HG03378 (cell line): ENCODE data around the gene ITGB6.
"Not testable (repeated sequence)": the region's sequence is repeated elsewhere in the genome, so short reads cannot be mapped to it uniquely, and the experiment has no call there.

Experiments used
- ATAC-seq: cut with Tn5 transposase; IDR thresholded peaks from one replicate; pipeline ENCODE4 v1.9.1; 2021; ENCODE audit warnings: mild to moderate bottlenecking, moderate library complexity; ENCODE audit not compliant: unreplicated experiment

ITGB6 gene

DNA sequence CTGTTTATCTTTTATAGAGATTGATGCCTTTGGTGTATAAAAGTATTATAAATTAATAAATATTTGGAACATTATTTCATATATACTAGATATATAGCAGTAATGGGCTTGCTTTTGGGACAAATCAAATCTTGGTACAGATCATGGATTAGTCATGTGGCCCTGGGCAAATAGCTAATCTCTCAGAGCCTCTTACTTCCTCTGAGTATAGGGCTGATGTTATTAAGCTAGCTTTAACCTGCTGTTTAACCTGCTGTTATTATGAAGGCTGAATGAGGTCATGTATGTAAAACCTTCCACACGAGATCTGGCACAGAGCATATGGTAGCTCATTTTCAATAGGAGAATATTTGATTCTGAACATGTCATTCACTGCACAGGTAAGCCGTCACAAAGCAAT lies 5.7 kb downstream of the ITGB6 start:
- ATAC-seq = no peak

- ATAC-seq = not testable (repeated sequence)
Measured at GRCh38 chr2:160181146-160181836, 18.8 kb downstream of the ITGB6 start.

DNA sequence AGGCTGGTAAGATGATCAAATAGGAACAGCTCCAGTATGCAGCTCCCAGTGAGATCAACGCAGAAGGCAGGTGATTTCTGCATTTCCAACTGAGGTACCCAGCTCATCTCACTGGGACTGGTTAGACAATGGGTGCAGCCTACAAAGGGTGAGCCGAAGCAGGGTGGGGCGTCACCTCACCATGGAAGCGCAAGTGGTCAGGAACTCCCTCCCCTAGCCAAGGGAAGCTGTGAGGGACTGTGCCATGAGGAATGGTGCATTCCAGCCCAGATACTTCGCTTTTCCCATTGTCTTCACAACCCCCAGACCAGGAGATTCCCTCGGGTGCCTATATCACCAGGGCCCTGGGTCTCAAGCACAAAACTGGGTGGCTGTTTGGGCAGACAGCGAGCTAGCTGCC lies 19.4 kb downstream of the ITGB6 start:
- ATAC-seq = not testable (repeated sequence)

DNA sequence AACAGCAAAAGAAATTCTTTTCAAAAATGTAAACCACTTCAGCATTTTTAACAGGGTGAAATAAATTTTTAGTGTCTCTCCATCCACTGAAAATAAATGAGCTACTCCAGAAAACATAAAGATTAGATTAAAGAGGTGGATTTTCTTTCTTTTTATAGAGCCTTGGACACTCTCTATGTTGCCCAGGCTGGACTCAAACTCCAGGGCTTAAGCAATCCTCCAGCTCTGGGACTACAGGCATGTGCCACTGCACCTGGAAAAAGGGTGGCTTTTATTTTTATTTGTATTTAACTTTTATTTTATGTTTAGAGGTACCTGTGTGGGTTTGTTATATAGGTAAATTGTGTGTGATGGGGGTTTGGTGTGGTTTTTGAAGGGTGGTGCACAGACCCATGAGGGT lies 19.9 kb downstream of the ITGB6 start:
- no peak for ATAC-seq

DNA sequence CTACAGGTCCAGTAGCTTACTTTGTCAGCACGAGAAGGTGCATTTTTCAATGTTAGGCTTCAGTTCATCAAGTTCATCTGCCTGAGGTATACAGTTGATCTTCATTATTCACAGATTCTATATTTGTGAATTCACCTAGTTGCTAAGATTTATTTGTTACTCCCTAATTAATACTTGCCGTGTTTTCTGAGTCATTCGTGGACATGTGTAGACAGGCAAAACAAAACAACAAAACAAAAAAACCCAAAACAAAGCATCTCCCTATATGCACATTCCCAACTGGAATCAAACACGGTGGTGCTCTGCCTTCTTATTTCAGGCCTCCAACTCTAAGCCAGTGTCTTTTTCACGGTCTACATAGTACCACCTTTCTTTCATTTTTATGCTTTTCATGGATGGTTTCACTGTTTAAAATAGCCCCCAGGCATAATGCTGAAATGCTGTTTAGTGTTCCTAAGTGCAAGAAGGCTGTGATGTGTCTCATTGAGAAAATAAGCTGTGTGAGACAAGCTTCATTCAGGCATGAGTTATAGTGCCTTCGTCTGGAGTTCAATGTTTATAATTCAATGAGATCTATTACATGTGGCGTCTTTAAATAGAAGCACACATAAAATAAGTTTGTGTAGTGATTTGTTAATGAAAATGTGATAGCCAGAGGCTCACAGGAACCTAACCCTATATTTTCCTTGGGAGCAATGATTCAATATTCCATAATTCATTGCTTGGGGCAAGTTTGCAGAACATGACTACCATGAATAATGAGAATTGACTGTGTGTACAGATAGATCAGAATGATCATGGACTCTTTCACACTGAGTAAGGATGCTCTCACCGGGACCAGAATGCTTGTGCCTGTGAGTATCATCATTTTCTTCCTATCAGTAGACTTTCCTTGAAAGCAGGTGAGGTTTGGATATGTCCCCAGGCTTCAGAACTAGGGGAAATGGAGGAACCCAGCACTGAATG lies 24.6 kb downstream of the ITGB6 start:
- no peak for ATAC-seq

DNA sequence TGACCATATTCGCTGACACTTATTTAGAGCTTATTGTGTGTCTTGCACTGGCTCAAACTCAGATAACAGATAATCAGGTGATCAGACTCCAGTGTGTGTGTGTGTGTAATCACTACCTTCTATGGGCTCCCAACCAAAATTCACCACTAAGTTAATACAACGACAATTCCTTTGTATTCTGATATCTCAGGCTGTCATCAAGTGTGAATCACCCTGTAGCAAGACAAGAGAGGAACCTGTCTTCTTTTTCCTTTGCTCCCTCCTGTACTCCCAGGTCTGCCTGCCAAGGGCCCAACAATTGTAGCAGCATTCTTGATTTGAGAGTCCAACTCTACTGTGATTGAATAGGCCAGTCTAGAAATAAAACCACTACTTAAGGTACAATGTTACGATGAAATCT lies 25.8 kb downstream of the ITGB6 start:
- no peak for ATAC-seq

- ATAC-seq = no peak
Measured at GRCh38 chr2:160169988-160170387, 30.1 kb downstream of the ITGB6 start.

DNA sequence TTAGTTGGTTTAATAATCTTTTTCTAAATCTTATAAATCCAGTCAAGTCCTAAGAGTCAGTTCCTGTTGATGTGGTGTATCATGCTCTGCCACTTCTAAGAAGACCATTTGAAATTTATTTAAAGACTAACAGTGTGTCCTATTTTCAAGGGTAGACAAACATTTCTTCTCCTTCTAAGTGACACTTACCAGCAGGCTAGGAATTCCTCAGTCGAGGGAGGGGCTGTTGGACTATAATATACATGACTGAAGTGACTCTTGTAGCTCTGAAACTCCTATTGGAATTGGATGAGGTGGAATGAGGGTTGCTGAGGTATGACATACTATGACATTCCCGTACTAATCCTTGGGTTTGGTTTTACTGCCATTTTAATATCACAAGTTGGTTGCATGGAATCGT lies 30.6 kb downstream of the ITGB6 start:
- no peak for ATAC-seq

DNA sequence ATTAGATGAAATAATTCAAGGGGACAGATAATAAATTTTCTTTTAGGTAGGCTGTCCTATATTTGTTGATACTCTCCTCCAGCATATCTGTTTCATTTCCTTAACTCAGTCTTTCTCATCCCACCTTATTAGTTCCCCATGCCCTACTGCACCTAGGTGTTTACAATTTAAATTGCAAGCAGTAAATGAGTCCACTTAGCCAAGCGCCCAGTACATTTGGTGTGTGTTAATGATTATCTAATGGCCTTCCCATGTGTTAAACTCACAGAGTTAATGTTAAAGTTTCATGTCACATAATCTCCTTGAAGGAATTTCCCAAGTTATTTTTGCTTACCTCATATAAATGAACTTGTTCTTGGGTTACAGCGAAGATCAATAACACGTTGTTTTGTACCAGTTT lies 31.2 kb downstream of the ITGB6 start:
- no peak for ATAC-seq

- ATAC-seq = no peak
Measured at GRCh38 chr2:160167089-160167740, 32.9 kb downstream of the ITGB6 start.

DNA sequence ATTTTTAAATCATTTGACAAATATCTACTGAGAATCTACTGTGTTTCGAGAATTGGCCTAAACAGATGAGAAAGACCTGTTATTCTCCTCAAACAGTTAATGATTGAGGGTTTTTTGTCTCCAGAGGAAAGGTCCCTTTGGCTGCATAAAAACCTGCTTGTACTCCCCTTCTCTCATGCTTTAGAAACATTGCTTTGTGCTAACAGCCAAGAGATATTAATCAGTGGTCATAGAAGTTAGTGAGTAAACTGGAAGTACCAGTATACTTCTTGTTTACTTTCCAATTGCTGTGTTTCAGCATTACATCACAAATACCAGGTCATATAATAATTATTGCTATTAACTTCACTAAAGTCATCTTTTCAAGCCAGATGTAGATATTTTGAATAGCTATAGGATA lies 34.1 kb downstream of the ITGB6 start:
- ATAC-seq = no peak

GRCh38 chr2:160165081-160165480 lies 35.0 kb downstream of the ITGB6 start:
- ATAC-seq = no peak

GRCh38 chr2:160157861-160158829 lies 41.9 kb downstream of the ITGB6 start:
- ATAC-seq = no peak

GRCh38 chr2:160156665-160157064 lies 43.4 kb downstream of the ITGB6 start:
- ATAC-seq = no peak

DNA sequence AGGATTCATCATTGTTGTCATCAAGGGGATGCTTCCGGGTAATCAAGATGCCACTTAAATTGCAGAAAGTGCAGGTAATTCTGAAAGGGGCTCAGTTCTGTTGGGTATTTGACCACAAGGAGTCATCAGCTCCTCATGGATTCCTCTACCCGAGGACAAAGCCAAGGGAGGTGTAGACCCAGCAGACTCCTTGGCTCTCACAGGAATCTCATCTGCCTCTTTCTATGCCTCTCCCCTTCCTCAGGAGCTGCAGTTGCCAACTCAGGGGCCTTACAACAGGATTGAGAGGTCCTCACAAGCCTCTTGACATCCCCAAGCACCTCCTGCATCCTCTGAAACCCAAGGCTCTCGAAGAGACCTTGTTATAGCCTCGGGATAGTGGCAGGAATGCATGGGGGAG lies 44.0 kb downstream of the ITGB6 start:
- no peak for ATAC-seq

DNA sequence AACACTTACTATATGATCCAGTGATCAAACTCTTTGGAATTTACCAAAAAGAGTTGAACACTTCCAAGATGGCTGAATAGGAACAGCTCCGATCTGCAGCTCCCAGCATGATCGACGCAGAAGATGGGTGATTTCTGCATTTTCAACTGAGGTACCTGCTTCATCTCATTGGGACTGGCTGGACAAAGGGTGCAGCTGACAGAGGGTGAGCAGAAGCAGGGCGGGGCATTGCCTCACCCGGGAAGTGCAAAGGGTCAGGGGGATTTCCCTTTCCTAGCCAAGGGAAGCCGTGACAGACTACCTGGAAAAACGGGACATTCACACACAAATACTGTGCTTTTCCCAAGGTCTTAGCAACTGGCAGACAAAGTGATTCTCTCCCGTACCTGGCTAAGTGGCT lies 51.7 kb downstream of the ITGB6 start:
- not testable (repeated sequence) for ATAC-seq

DNA sequence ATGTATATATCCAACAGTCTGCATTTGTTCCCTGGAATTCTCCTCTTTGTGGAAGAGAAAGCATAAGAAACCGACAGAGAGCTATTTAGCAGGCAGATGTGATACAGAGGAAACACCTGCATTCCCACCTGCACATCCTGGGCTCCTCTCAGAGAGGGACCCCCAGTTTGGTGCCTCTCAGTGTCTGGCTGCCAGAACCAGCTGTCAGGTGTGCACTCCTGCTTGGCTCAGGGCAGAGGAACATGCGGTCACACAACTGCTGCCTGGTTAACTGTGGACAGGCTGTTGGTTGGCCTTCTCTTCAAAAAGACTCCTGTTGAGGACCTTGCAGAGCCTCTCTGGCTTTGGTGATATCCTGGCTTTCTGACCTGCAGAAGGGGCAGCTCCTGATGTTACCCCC lies 54.6 kb downstream of the ITGB6 start:
- no peak for ATAC-seq

DNA sequence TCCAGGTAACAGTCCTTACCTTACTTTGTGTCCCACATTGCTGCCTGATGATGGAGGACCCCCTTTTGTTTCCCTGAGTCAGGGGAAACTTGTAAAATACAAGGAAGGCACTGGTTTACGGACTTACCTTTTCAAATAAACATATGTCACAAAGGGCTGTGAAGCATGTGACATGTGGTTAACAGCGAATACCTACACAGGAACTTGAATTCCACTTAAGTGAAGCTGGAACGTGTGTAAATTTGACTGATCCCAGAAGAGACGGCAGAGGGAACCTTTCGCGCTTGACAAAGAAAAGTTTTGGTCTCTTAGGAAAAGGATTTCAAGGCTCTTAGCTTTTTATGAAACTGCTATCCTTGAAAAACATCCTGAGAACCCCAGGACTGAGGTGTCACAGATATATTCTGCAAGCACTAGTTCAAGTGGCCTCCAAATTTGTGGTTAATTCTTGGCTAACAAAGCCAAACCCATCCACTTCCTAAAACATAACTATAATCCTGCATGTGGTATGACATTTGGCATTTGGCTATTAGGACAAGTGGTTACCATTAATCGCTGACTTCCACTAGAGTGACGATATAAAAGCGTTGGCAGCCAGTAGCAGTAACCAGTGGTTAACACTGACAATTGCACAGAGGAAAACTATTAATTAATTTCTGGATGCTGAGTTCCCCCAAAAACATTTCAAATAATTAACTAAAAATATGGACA lies 55.6 kb downstream of the ITGB6 start:
- no peak for ATAC-seq

DNA sequence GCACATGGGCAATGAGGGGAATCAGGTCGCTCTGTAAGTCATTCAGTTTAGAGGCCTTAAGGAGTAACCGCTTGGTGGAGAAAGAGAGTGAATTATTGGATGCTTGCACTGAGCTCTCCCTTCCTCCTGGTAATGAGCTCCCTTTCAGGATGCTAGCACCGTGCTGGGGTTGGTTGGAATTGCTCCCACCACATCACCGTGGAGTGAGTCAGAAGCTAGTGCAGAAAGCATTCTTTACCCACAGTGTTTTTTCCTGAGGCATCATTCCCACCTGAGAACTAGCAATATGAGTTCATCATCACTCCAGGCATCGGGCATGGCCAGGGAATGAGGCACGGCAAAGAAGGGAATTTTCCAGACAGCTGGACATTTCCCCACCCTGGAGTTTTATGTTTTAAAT lies 57.6 kb downstream of the ITGB6 start:
- no peak for ATAC-seq

GRCh38 chr2:160141912-160142311 lies 58.2 kb downstream of the ITGB6 start:
- ATAC-seq = no peak
